H1 (cell line): ENCODE results near the gene ENTR1.

Experiments used
- CTCF ChIP-seq, 3 experiments: IDR thresholded peaks; 1 replicate in 2 of 3; 2 replicates in 1 of 3; pipeline versions ENCODE4 v1.5.1 to v1.6.1; 2011; ENCODE audit warnings: low read length in 3 of 3, mild to moderate bottlenecking in 3 of 3, inconsistent platforms in 2 of 3, low read depth in 1 of 3, moderate library complexity in 1 of 3; ENCODE audit not compliant: insufficient read depth in 1 of 3; ENCODE audit errors: control extremely low read depth in 1 of 3
- EZH2 ChIP-seq: fragments of 200-600 bp; sonication (generic); IDR thresholded peaks from 2 replicates; pipeline ENCODE4 v1.7.1; 2012; ENCODE audit warnings: low read depth, mild to moderate bottlenecking, moderate library complexity, low read length, inconsistent platforms; ENCODE audit not compliant: severe bottlenecking
- SIN3A ChIP-seq, 2 experiments: IDR thresholded peaks in 1 of 2; conservative IDR thresholded peaks in 1 of 2; 2 replicates each; pipeline ENCODE4 v1.6.1; 2011 to 2012; ENCODE audit warnings: low read length in 2 of 2, improper control_type of control experiment in 1 of 2, low read depth in 1 of 2, mild to moderate bottlenecking in 1 of 2
- SP1 ChIP-seq: IDR thresholded peaks from 2 replicates; pipeline ENCODE4 v1.6.1; 2011; ENCODE audit warnings: low read depth, low read length
- USF2 ChIP-seq: IDR thresholded peaks from 2 replicates; pipeline ENCODE4 v1.6.1; 2011; ENCODE audit warnings: low read length, improper control_type of control experiment

- TF ChIP-seq USF2 = no peak
- no peak for TF ChIP-seq SIN3A (conservative IDR thresholded peaks at IDR 0.05 in 1 of 2, IDR thresholded peaks at IDR 0.05 in 1 of 2; ENCODE audit: low read depth in 1 of 2, low read length in 2 of 2)
- no peak for TF ChIP-seq CTCF (IDR thresholded peaks at IDR 0.05; ENCODE audit: control extremely low read depth in 1 of 3, insufficient read depth in 1 of 3, low read depth in 1 of 3, low read length in 3 of 3)
- no peak for TF ChIP-seq EZH2
- no peak for TF ChIP-seq SP1
These were observed 28.4 kb upstream of the ENTR1 start for GRCh38 chr9:136438548-136439480.
